Stomach (tissue), 4 donors: ENCODE measurements around the gene AREG.

Source experiments
- EP300 ChIP-seq: sonication (generic); formaldehyde crosslinking; IDR thresholded peaks from one replicate; pipeline ENCODE4 v1.6.1; 2017; ENCODE audit warnings: antibody characterized with exemption
- POLR2A ChIP-seq, 4 donors: fragments of 450-650 bp; IDR thresholded peaks; one replicate each; pipeline ENCODE4 v1.6.1; 2016; ENCODE audit warnings: antibody characterized with exemption in 4 of 4, control low read depth in 2 of 4, mild to moderate bottlenecking in 1 of 4, moderate library complexity in 1 of 4
- POLR2AphosphoS5 ChIP-seq, 3 donors: sonication (generic); formaldehyde crosslinking; IDR thresholded peaks; one replicate each; pipeline ENCODE4 v1.6.1; 2016; ENCODE audit warnings: antibody characterized with exemption in 3 of 3
- TF ChIP-seq, protein P1 (sequence below), 7 experiments: fragments of 450-650 bp in 4 of 7; fragments of 200-600 bp in 3 of 7; sonication (generic) in 3 of 7; IDR thresholded peaks; one replicate each; pipeline ENCODE4 v1.5.1; 2016 to 2019; ENCODE audit warnings: antibody characterized with exemption in 7 of 7, control low read depth in 2 of 7, mild to moderate bottlenecking in 1 of 7

DNA sequence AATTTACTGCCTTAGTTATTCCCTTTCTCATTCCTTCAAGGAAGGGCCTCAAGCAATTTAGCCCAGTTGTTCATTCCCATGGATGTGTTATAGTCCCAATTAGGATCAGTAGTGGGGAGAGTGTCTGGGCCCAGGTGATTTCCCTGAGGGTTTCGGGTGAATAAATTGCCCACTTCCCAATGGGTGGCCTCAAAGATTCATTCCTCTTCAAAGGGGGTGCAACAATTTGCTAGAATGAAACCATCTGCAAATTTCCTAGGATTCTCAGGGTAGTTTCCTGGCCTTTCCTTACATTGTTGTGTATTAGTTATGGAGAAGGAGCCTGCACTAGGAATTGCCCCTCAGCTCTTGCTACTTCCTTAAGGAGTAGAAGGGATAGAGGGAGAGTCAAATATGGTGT is 6.3 kb upstream of the AREG start:
- TF ChIP-seq POLR2A (IDR thresholded peaks at IDR 0.05) (no peak), POLR2AphosphoS5 (IDR thresholded peaks at IDR 0.05) (no peak), EP300 (no peak)
- TF ChIP-seq, protein P1, sequence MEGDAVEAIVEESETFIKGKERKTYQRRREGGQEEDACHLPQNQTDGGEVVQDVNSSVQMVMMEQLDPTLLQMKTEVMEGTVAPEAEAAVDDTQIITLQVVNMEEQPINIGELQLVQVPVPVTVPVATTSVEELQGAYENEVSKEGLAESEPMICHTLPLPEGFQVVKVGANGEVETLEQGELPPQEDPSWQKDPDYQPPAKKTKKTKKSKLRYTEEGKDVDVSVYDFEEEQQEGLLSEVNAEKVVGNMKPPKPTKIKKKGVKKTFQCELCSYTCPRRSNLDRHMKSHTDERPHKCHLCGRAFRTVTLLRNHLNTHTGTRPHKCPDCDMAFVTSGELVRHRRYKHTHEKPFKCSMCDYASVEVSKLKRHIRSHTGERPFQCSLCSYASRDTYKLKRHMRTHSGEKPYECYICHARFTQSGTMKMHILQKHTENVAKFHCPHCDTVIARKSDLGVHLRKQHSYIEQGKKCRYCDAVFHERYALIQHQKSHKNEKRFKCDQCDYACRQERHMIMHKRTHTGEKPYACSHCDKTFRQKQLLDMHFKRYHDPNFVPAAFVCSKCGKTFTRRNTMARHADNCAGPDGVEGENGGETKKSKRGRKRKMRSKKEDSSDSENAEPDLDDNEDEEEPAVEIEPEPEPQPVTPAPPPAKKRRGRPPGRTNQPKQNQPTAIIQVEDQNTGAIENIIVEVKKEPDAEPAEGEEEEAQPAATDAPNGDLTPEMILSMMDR (IDR thresholded peaks at IDR 0.05): no peak
